GM18508 (cell line): ENCODE results near the gene EDEM2.
"Not testable (repeated sequence)": the region's sequence is repeated elsewhere in the genome, so short reads cannot be mapped to it uniquely, and the experiment has no call there.

ENCODE experiments used
- ATAC-seq: cut with Tn5 transposase; IDR thresholded peaks from one replicate; pipeline ENCODE4 v1.9.1; 2021; ENCODE audit warnings: moderate number of reproducible peaks; ENCODE audit not compliant: insufficient read depth, unreplicated experiment

EDEM2 gene

GRCh38 chr20:35171753-35172433 lies 24.8 kb upstream of the EDEM2 start, which contains the start of gene PROCR:
PROCR (plus strand) TSS chr20:35172072; CDS start chr20:35172155, 83 bp downstream.
- ATAC-seq: no peak

DNA sequence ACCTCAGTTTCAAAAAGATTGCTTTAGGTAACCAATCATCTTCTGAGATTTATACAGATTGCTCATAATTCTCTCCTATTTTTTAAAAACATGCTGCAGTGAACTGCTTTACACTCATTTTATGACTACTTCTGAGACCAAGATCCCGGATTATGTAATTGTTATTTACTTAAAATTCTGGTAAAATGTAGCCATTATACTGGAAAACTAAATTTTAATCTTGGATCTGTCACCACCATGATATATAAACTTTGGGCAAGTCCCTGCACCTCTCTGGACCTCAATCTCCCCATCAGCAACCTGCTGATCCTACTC lies 24.3 kb upstream of the EDEM2 start:
- no peak for ATAC-seq

GRCh38 chr20:35168701-35169409 lies 21.7 kb upstream of the EDEM2 start:
- ATAC-seq: not testable (repeated sequence)

DNA sequence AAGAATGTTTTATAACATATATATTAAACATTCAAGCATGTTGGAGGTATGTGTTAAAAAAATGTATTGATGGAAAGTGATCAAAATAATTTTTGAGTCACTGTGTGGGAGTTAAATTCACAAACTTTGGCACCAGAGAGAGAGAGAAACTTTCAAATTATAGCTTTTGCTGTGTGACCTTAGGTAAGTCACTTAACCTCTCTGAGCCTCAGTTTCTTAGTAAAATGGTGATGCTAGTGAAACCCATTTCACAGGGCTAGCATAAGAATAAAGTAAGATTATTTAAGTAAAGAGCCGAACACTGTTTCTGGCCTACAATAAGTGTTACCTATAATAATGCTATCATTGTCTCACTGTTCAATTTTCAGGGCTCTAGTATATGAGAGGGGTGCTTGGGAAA lies 20.7 kb upstream of the EDEM2 start:
- ATAC-seq: no peak

GRCh38 chr20:35166242-35166830 lies 19.2 kb upstream of the EDEM2 start:
- ATAC-seq: no peak

DNA sequence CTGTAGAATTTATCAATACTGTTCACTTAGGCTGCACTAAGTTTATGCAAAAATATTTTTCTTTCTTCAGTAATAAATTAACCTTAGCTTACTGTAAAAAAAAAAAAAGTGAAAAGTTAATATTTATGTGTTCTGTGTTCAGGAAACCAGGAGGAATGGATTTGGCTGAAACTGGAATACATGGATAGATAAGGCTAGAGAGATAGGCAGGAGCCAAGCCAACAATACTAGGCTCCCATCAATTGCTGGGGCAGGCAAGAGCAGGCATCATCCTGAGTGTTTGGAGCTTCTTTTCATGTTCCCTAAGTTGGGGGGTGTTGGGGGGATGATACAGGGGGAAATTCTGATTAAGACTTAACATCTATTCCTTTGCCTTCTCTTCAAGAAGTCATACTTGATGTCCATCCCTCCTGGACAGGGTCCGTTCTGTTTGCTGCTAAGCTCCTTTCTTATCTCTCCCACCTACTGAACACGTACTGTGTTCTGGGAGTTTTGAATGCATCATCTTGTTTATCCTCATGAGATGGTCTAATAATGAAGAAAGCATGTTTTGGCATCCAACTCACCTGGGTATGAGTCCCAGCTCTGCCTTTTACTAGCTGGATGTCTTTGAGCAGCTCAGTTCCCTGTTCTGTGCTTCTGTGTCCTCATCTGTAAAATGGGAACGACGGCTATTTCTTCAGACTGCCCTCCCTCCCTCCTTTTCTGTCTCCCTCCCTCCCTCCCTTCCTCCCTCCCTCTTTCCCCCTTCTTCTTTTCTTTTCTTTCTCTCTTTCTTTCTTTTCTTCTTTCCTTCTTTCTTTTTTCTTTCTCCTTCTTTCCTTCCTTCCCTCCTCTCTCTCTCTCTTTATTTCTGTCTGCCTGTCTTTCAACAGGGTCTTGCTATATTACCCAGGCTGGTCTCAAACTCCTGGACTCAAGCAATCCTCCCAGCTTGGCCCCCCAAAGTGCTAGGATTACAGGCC lies 18.4 kb upstream of the EDEM2 start:
- ATAC-seq: no peak

GRCh38 chr20:35164531-35164930 lies 17.4 kb upstream of the EDEM2 start:
- not testable (repeated sequence) for ATAC-seq

GRCh38 chr20:35160341-35160740 lies 13.2 kb upstream of the EDEM2 start:
- not testable (repeated sequence) for ATAC-seq

GRCh38 chr20:35156978-35157377 lies 9.8 kb upstream of the EDEM2 start:
- no peak for ATAC-seq

DNA sequence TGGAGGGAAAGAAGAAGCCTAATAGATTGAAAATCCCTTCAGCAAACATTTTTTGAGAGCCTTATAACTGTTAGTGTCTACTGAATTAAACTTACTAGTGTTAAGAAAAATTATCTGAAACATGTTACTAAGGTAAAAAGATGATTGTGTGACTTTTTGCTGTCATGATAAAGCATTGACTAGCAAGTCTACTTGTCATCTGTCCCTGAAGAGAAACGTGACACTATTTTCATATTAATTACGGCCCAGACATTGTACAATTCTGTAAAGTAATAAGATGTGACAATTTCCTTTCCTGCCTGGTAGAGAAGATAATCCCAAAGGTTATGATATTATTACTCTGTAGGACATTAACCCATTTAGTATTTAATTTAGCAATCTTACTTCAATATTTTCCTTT lies 8.8 kb upstream of the EDEM2 start:
- no peak for ATAC-seq

GRCh38 chr20:35151736-35152135 lies 4.6 kb upstream of the EDEM2 start:
- no peak for ATAC-seq

GRCh38 chr20:35150846-35151579 lies 3.9 kb upstream of the EDEM2 start:
- no peak for ATAC-seq

- ATAC-seq: not testable (repeated sequence)
Measured at GRCh38 chr20:35147575-35148071, 487 bp upstream of the EDEM2 start.

GRCh38 chr20:35146299-35146919 lies 727 bp downstream of the EDEM2 start:
- no peak for ATAC-seq

- ATAC-seq: no peak
Measured at GRCh38 chr20:35145141-35145564, 2.0 kb downstream of the EDEM2 start.

GRCh38 chr20:35144694-35145093 lies 2.4 kb downstream of the EDEM2 start:
- ATAC-seq: no peak

DNA sequence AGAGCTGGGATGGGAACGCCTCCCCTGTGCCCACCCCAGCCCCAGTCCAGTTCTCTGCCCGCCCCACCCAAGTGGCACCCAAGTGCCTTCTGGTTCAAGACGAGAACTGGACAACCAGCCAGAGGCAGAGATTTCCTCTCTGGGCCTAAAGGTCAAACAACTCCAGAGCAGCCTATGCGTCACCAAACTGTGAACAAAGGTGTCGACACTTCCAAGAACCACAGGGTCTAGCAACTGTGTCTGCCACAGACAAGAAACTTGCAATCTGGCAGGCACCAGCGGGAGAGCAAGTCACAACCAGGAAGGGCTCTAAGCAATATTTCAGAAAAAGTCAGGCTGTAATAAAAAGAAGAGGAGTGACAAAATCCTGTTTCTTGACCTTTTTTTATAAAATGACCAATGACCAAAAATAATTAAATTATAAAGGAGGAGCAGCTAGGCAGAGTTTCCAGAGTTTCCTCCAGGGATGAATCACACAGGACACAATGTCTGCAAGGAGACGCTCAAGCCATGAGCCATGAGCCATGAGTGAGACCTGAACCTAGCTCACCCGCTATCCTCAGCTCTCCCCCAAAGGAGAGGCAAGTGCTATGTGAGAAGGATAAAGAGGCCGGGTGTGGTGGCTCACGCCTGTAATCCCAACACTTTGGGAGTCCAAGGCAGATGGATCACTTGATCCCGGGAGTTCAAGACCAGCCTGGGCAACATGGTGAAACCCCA lies 11.1 kb downstream of the EDEM2 start:
- no peak for ATAC-seq

DNA sequence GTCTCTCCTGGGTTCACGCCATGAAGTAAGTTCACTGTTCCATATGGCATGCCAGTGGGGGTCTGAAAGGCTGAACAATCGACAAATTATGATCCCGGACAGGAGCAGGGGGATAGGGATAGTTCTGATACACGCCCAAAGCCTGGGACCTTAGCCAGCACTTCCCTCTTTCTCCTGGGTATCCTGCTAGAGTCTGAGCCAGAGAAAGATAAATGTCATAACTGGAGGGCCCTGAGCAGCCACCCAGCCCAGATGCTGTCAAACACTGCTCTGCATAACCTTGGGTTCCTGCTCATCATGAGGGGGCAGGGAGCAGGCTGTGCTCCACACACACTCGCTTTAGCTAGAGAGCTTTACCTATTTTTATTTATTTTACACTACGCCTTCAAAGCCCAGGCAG lies 12.3 kb downstream of the EDEM2 start:
- ATAC-seq: no peak

GRCh38 chr20:35134472-35134871 lies 12.7 kb downstream of the EDEM2 start:
- no peak for ATAC-seq
